Neutrophil (primary cell): ENCODE measurements around the gene GJE1.

Experiments
- H3K27ac ChIP-seq: fragments of 200-600 bp; sonication (generic); 2 replicates; pipeline ENCODE4 v1.5.1; 2016; ENCODE audit warnings: mild to moderate bottlenecking, moderate library complexity
- H3K27me3 ChIP-seq: fragments of 200-600 bp; sonication (generic); 2 replicates; pipeline ENCODE4 v1.6.0; 2016; ENCODE audit warnings: mild to moderate bottlenecking
- H3K36me3 ChIP-seq: fragments of 200-600 bp; sonication (generic); 2 replicates; pipeline ENCODE4 v1.5.1; 2017
- H3K4me1 ChIP-seq, 2 experiments: fragments of 200-600 bp in 1 of 2; sonication (generic) in 1 of 2; 1 replicate in 1 of 2; 2 replicates in 1 of 2; pipeline versions ENCODE4 v1.5.1 to v1.6.1; 2013 to 2016; ENCODE audit warnings: low read depth in 1 of 2, low read length in 1 of 2, mild to moderate bottlenecking in 1 of 2, moderate library complexity in 1 of 2; ENCODE audit not compliant: control insufficient read depth in 1 of 2, insufficient read depth in 1 of 2
- H3K4me3 ChIP-seq, 2 experiments: fragments of 200-600 bp in 1 of 2; sonication (generic) in 1 of 2; 1 replicate in 1 of 2; 2 replicates in 1 of 2; pipeline ENCODE4 v1.5.1; 2013 to 2016; ENCODE audit warnings: low read depth in 1 of 2, low read length in 1 of 2, mild to moderate bottlenecking in 1 of 2, moderate library complexity in 1 of 2
- H3K9me3 ChIP-seq: fragments of 200-600 bp; sonication (generic); 2 replicates; pipeline ENCODE4 v1.5.1; 2016
- TF ChIP-seq, protein P1 (sequence below): fragments of 200-600 bp; sonication (generic); IDR thresholded peaks from 2 replicates; pipeline ENCODE4 v1.5.1; 2016; ENCODE audit warnings: antibody characterized with exemption

GJE1 gene

DNA sequence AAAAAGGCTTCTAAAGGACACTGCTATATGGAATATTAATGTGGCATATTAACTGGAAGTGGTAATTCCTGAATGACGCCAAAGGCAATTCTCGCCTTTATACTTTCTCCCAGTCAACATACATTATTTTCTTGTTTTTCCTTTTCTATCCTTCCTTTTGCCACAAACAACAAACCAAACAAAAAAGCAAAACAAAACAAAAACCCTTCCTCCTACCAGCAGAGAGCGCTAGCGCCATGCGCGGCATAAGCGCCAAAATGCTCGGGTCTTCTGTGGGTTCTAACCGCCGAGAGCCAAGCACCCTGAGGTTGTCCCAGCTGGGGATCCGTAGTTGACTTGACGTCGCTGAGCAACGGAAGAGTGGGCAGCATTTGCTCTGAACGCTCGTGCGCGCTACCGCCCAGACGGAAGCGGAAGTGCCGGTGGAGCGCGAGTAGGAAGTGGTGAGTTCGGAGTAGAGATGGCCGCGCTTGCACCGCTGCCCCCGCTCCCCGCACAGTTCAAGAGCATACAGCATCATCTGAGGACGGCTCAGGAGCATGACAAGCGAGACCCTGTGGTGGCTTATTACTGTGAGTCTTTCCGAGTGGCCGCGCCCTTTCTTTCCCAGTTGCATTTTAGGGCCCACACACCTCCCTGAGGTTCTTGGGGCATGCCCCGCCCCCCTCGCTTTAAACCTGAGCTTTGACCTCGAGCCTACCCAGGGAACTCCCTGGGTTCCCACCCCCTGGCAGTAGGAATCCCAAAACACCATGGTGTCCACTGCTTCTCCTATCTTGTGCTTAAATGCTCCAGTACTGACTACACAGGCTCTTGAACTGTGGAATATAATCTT lies 14.3 kb downstream of the GJE1 start, which contains the start of the genes NMBR and VTA1:
Gene NMBR (minus strand): TSS at position 295 of the 835 bp plus-strand sequence. CDS start 58,464 bp downstream, outside the sequence.
Gene VTA1 (plus strand): TSS at position 436 of the 835 bp plus-strand sequence. CDS start 25 bp downstream, at position 461.
- peak within 1 kb of the TSS; percentile 66 to 70 for H3K4me3 ChIP-seq
- H3K27ac ChIP-seq, result peak within 1 kb of the TSS; percentile 69
- TF ChIP-seq, protein P1, sequence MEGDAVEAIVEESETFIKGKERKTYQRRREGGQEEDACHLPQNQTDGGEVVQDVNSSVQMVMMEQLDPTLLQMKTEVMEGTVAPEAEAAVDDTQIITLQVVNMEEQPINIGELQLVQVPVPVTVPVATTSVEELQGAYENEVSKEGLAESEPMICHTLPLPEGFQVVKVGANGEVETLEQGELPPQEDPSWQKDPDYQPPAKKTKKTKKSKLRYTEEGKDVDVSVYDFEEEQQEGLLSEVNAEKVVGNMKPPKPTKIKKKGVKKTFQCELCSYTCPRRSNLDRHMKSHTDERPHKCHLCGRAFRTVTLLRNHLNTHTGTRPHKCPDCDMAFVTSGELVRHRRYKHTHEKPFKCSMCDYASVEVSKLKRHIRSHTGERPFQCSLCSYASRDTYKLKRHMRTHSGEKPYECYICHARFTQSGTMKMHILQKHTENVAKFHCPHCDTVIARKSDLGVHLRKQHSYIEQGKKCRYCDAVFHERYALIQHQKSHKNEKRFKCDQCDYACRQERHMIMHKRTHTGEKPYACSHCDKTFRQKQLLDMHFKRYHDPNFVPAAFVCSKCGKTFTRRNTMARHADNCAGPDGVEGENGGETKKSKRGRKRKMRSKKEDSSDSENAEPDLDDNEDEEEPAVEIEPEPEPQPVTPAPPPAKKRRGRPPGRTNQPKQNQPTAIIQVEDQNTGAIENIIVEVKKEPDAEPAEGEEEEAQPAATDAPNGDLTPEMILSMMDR, result peak; percentile 54
- peaks cover 14% of the 10 kb centered on the region for H3K27me3 ChIP-seq
- no peaks in the 10 kb centered on the region for H3K9me3 ChIP-seq
- no peaks in the 10 kb centered on the region for H3K36me3 ChIP-seq
- peaks cover 13 to 19% of the 10 kb centered on the region in 2 experiments for H3K4me1 ChIP-seq

DNA sequence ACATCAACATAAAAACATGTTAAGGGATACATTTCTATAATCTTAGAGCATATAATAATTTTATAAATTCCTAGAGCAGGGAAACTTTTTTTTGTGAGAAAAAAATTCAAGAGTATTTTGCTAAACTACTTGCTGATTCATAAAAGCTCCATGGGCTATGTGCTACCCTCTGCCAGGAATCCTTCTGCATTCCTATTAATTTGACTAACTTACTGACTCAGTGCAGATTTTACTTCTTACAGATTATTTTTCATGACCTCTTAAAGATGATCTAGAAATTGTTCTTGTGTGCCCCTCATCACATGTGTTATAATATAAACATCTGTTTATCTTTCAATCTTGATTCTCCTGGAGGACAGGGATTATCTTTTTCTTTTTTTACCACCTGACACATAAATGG lies 20.0 kb downstream of the GJE1 start:
- TF ChIP-seq, protein P1, result no peak
- Histone ChIP-seq H3K4me3 (no peak overlapping the region), H3K9me3 (no peaks in the 10 kb centered on the region), H3K27ac (no peak overlapping the region), H3K27me3 (no peaks in the 10 kb centered on the region), H3K36me3 (no peaks in the 10 kb centered on the region), H3K4me1 (peaks cover 9% of the 10 kb centered on the region in 2 experiments)

DNA sequence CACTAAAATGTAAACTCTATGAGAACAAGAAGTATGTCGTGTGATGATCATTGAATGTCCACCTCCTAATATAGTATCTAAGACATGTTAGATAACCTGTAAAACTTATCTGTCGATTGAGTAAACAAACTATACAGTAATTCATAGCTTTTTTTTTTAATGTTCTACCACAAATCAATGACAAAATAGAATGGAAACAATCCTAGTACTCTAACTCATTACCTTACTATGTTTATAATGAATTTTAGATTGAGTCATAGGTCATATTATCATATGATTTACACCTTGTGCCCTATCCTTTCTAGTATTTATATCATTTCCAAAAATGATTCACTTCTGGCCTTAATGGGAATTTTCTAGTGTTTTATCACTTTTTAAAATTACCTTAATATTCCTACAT lies 20.5 kb downstream of the GJE1 start:
- H3K36me3 ChIP-seq, result no peaks in the 10 kb centered on the region
- H3K4me3 ChIP-seq, result no peak overlapping the region
- peaks cover 4 to 5% of the 10 kb centered on the region in 2 experiments for H3K4me1 ChIP-seq
- H3K27ac ChIP-seq, result no peak overlapping the region
- no peaks in the 10 kb centered on the region for H3K9me3 ChIP-seq
- no peaks in the 10 kb centered on the region for H3K27me3 ChIP-seq
- TF ChIP-seq, protein P1, result no peak

DNA sequence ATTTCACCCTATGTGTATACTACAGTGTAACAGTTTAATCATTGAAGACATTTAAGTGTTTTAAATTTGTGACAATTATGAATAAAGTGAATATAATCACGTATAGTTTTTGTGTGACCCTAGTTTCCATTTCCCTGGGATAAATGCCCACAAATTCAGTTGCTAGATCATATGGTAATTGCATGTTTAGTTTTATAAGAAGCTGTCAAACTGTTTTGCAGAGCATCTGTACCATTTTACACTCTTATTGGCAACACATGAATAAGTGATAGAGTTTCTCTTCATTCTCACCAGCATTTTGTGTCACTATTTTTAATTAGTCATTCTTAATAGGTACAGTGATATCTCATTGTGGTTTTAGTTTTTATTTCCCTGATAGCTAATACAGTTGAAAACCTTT lies 21.6 kb downstream of the GJE1 start:
- no peaks in the 10 kb centered on the region for H3K36me3 ChIP-seq
- H3K4me1 ChIP-seq, result no peaks in the 10 kb centered on the region
- H3K27me3 ChIP-seq, result no peaks in the 10 kb centered on the region
- H3K27ac ChIP-seq, result no peak overlapping the region
- H3K9me3 ChIP-seq, result no peaks in the 10 kb centered on the region
- H3K4me3 ChIP-seq, result no peak overlapping the region
- TF ChIP-seq, protein P1, result no peak

DNA sequence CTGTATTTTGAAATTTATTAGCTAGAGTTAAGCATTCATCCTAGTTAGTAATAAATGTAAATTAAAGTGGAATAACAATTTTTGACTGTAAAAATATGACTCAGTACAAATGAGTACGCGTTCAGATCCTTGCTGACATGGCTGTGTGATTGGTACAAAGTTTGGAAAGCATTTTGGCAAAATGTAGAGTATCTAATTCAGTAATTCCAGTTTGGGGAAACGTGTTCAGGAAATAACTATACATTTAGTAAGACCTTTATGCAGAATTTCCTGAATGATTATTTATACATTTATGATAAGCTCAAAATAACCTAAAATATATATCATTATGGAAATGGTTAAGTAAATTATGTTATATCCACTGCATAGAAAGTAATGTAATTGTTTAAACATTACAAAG lies 22.4 kb downstream of the GJE1 start:
- Histone ChIP-seq H3K9me3 (no peaks in the 10 kb centered on the region), H3K36me3 (no peaks in the 10 kb centered on the region), H3K4me3 (no peak overlapping the region), H3K27ac (no peak overlapping the region), H3K27me3 (no peaks in the 10 kb centered on the region), H3K4me1 (no peaks in the 10 kb centered on the region)
- TF ChIP-seq, protein P1, result no peak
